Hepatocyte (in vitro differentiated cells): ENCODE data around the gene PROM2. TPM values are rescaled to one million over a fixed set of nuclear protein-coding genes. Genes with fewer than 3 reads are reported as not detected.

Source experiments
- DNase-seq: peaks from one replicate; pipeline ENCODE4 v3.0.0-alpha.2; 2016; ENCODE audit warnings: low spot score
- H2AFZ ChIP-seq: fragments of 200-600 bp; sonication (generic); 2 replicates; pipeline ENCODE4 v1.6.0; 2016; ENCODE audit warnings: antibody characterized with exemption, mild to moderate bottlenecking
- H3K27ac ChIP-seq: fragments of 200-600 bp; sonication (generic); 2 replicates; pipeline ENCODE4 v1.5.1; 2016; ENCODE audit warnings: mild to moderate bottlenecking
- H3K27me3 ChIP-seq: fragments of 200-600 bp; sonication (generic); 2 replicates; pipeline ENCODE4 v1.6.1; 2016
- H3K36me3 ChIP-seq: fragments of 200-600 bp; sonication (generic); replicated peaks from 2 replicates; pipeline ENCODE4 v1.5.1; 2016; ENCODE audit warnings: low read depth; ENCODE audit not compliant: insufficient read depth
- H3K4me1 ChIP-seq: fragments of 200-600 bp; sonication (generic); 2 replicates; pipeline ENCODE4 v1.5.1; 2016; ENCODE audit warnings: mild to moderate bottlenecking, moderate library complexity; ENCODE audit not compliant: insufficient read depth
- H3K4me2 ChIP-seq: fragments of 200-600 bp; sonication (generic); 2 replicates; pipeline ENCODE4 v1.6.0; 2016
- H3K4me3 ChIP-seq: fragments of 200-600 bp; sonication (generic); 2 replicates; pipeline ENCODE4 v1.5.1; 2016; ENCODE audit warnings: mild to moderate bottlenecking
- H3K79me2 ChIP-seq: fragments of 200-600 bp; sonication (generic); 2 replicates; pipeline ENCODE4 v1.6.0; 2017; ENCODE audit warnings: mild to moderate bottlenecking
- H3K9me2 ChIP-seq: fragments of 200-600 bp; sonication (generic); replicated peaks from 2 replicates; pipeline ENCODE4 v1.6.0; 2017; ENCODE audit warnings: mild to moderate bottlenecking; ENCODE audit not compliant: insufficient read depth
- H3K9me3 ChIP-seq: fragments of 200-600 bp; sonication (generic); 2 replicates; pipeline ENCODE4 v1.5.1; 2016; ENCODE audit warnings: low read depth, mild to moderate bottlenecking
- H4K20me1 ChIP-seq: fragments of 200-600 bp; sonication (generic); 2 replicates; pipeline ENCODE4 v1.6.0; 2016; ENCODE audit warnings: mild to moderate bottlenecking; ENCODE audit not compliant: insufficient read depth, poor library complexity, severe bottlenecking
- EZH2 ChIP-seq: fragments of 200-600 bp; sonication (generic); IDR thresholded peaks from 2 replicates; pipeline ENCODE4 v1.6.1; 2016; ENCODE audit warnings: antibody characterized with exemption, mild to moderate bottlenecking, borderline replicate concordance
- EZH2phosphoT487 ChIP-seq: fragments of 200-600 bp; sonication (generic); IDR thresholded peaks from one replicate; pipeline ENCODE4 v1.6.1; 2018; ENCODE audit warnings: antibody characterized with exemption, mild to moderate bottlenecking, low read depth, moderate library complexity; ENCODE audit not compliant: unreplicated experiment, severe bottlenecking
- WGBS: methylation state at CpG from one replicate; pipeline ENCODE4 v1.1.6; 2016; ENCODE audit warnings: low lambda C conversion rate; ENCODE audit errors: missing lambda C conversion rate; 5-methylcytosine and 5-hydroxymethylcytosine counted together
- polyA plus RNA-seq: library from polyadenylated mRNA; unstranded; fragments of >200 nt; fragmentation: Nextera tagmentation; extraction: Ambion mirVana; gene quantifications from 2 replicates; pipeline ENCODE4 v1.2.1, GENCODE V29; 2016
- total RNA-seq: library from RNA; depleted of rRNA; stranded (reverse); fragments of >200 nt; gene quantifications from 2 replicates; pipeline ENCODE4 v1.2.3, GENCODE V29; 2014
- TF ChIP-seq, protein P1 (sequence below): fragments of 200-600 bp; sonication (generic); IDR thresholded peaks from 2 replicates; pipeline ENCODE4 v1.5.1; 2016; ENCODE audit warnings: antibody characterized with exemption, mild to moderate bottlenecking; ENCODE audit not compliant: poor library complexity

Gene PROM2
- total and polyA plus RNA-seq, 2 experiments from 2014 or later = 2.6 to 2.8 TPM

DNA sequence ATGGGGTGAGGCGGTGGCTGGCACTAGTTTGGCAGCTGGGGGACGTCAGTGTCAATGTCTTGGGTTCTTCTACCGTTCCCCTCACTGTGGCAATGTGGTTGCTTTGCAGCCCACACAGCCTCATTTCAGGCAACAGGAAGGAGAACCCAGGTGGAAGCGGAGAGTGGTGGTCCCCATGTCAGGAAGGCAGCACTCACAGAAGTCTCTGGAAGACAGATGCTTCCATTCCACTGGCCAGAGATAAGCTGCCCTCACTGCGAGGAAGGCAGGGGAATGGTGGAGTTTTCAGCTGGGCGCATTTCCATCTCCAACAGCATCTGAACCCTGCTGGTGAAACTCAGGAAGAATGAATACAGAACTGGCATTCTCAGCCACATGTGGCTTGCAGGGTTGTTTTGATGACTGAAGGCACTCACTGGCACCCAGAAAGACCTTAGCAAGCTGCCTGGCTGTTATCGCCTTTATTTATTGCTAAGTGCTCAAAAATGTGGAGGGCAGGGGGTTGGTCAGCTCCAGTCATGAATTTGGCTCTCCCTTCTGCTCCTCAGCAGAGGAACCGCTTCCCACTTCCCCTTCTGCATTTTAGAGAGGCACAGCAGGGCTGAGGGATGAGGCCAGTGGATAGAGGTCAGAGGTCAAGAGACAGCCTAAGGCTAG lies 42.3 kb downstream of the PROM2 start:
- Histone ChIP-seq H3K4me2 (no peak overlapping the region), H3K36me3 (no peaks in the 10 kb centered on the region), H3K9me3 (no peaks in the 10 kb centered on the region), H3K4me1 (no peaks in the 10 kb centered on the region), H3K4me3 (no peak overlapping the region), H2AFZ (no peak overlapping the region), H4K20me1 (no peaks in the 10 kb centered on the region), H3K27ac (no peak overlapping the region), H3K79me2 (no peaks in the 10 kb centered on the region), H3K9me2 (no peaks in the 10 kb centered on the region), H3K27me3 (no peaks in the 10 kb centered on the region)
- no peak for DNase-seq
- 86% methylated on average over 8 of the region's 8 CpGs for WGBS
- no peak for TF ChIP-seq EZH2
- TF ChIP-seq, protein P1, sequence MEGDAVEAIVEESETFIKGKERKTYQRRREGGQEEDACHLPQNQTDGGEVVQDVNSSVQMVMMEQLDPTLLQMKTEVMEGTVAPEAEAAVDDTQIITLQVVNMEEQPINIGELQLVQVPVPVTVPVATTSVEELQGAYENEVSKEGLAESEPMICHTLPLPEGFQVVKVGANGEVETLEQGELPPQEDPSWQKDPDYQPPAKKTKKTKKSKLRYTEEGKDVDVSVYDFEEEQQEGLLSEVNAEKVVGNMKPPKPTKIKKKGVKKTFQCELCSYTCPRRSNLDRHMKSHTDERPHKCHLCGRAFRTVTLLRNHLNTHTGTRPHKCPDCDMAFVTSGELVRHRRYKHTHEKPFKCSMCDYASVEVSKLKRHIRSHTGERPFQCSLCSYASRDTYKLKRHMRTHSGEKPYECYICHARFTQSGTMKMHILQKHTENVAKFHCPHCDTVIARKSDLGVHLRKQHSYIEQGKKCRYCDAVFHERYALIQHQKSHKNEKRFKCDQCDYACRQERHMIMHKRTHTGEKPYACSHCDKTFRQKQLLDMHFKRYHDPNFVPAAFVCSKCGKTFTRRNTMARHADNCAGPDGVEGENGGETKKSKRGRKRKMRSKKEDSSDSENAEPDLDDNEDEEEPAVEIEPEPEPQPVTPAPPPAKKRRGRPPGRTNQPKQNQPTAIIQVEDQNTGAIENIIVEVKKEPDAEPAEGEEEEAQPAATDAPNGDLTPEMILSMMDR = no peak
- TF ChIP-seq EZH2phosphoT487 = no peak

DNA sequence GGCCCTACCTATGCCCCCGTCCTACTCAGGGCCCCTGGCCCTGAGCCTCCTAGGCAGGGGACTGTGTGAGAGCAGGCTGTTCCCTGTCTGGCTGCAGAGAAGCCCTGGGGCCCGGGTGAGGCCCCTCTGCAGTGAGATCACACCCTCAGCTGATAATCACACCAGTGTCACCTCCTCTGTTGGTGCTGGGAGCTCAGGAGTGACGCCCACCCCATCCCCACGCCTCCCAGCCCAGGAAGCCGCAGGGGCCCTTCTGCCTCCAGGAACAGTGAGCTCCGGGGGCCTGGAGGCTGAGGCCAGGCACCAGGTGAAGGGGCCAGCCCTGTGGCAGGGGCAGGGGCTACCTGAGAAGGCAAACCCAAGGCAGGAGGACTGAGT lies 42.9 kb downstream of the PROM2 start:
- Histone ChIP-seq H3K79me2 (no peaks in the 10 kb centered on the region), H2AFZ (no peak overlapping the region), H3K9me2 (no peaks in the 10 kb centered on the region), H3K36me3 (no peaks in the 10 kb centered on the region), H3K4me2 (no peak overlapping the region), H3K4me3 (no peak overlapping the region), H3K9me3 (no peaks in the 10 kb centered on the region), H3K4me1 (no peaks in the 10 kb centered on the region), H3K27ac (no peak overlapping the region), H3K27me3 (no peaks in the 10 kb centered on the region), H4K20me1 (no peaks in the 10 kb centered on the region)
- 55% methylated on average over 6 of the region's 6 CpGs for WGBS
- no peak for DNase-seq
- TF ChIP-seq EZH2 (no peak), EZH2phosphoT487 (no peak)
- TF ChIP-seq, protein P1 = no peak

DNA sequence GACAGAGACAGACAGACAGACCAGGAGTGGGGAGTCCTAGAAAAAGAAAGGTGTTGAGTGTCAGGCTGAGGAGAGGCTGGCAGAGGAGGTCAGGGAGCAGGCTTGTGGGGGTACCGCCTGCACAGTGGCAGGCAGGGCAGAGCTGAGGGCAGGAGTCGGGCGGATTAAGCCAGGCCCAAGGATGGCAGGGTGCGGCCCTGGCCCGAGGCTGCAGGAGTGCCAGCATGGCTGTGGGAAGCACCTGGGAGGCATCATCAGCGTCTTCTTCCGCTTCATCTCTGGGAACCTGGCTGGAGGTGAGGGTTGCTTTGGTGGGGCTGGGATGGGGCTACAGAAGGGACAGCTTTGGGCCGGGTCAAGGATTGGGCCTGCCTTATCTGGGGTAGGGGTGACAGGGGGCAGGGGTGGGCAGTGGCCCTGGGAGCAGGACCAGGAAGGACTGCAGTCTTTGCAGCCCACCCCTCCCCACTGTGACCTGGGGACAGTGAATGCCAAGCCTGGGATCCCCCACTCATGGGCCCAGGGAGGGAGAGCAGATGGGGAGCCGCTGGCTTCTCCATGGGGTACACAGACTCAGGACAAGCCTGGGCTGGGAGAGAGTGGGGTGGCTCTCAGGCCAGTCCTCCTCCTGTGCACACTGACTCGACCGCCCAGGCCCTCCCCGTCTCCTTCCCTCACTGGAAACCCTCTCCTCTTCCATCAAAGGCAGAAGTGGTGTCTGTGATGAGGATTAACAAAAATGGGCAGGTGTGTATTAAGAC lies 43.6 kb downstream of the PROM2 start:
- WGBS = 91% methylated on average over 12 of the region's 12 CpGs

DNA sequence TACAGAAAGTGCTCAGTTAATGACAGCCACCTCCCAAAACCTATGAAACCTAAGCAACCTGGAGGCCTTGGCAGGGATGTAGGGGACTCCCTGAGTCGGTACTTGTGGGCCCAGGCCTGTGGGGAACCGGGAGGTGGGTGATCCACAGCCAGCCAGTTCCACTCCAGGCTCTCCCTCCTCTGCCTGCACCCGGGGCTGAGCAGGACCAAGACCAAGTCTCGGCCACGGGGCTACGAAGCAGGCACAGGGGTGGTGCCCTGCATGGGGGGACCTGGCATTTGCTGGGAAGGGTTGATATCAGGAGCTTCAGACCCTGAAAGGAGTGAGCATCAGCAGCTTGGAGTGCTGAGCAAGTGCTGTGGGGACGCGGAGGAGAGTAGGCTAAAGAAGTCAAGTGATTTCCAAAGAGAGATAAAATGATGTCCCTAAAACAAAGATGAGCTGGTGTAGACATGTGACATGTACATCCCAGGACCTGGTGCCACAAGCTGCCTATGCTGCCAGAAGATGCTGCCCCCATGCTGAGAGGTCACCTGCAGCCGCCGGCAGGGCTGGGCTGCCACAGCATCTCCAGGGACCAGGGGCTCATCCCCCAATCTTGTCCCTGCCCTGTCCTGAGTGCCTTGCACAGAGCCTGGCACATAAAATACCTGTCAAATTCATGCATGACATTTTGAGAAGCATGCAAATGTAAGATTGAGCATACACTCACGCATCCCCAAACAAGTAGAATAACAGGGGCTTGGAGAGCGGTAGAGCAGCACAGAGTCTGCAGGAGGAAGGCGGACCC lies 44.4 kb downstream of the PROM2 start:
- Histone ChIP-seq H3K4me2 (no peak overlapping the region), H3K9me2 (no peaks in the 10 kb centered on the region), H3K9me3 (no peaks in the 10 kb centered on the region), H3K4me1 (no peaks in the 10 kb centered on the region), H3K27ac (no peak overlapping the region), H2AFZ (no peak overlapping the region), H3K36me3 (no peaks in the 10 kb centered on the region), H3K79me2 (no peaks in the 10 kb centered on the region), H3K27me3 (no peaks in the 10 kb centered on the region), H3K4me3 (no peak overlapping the region), H4K20me1 (no peaks in the 10 kb centered on the region)
- no peak for TF ChIP-seq EZH2phosphoT487
- TF ChIP-seq, protein P1 = no peak
- no peak for DNase-seq
- WGBS = 80% methylated on average over 13 of the region's 13 CpGs

More for the DNA sequence above, 43.6 kb downstream of the PROM2 start:
- H3K4me1 ChIP-seq = no peaks in the 10 kb centered on the region
- H3K27ac ChIP-seq = no peak overlapping the region
- H3K4me2 ChIP-seq = no peak overlapping the region
- no peak for TF ChIP-seq EZH2
- no peaks in the 10 kb centered on the region for H3K9me2 ChIP-seq
- no peaks in the 10 kb centered on the region for H3K27me3 ChIP-seq
- H4K20me1 ChIP-seq = no peaks in the 10 kb centered on the region
- H2AFZ ChIP-seq = no peak overlapping the region
- no peaks in the 10 kb centered on the region for H3K36me3 ChIP-seq
- H3K79me2 ChIP-seq = no peaks in the 10 kb centered on the region
- DNase-seq = no peak
- no peaks in the 10 kb centered on the region for H3K9me3 ChIP-seq
- no peak overlapping the region for H3K4me3 ChIP-seq
